A673 (cell line): ENCODE data around the gene MCAT.

ENCODE experiments used
- CTCF ChIP-seq: fragments of 300-800, 200-600 bp; sonication (generic); conservative IDR thresholded peaks from 2 replicates; pipeline ENCODE4 v1.5.1; 2017; ENCODE audit warnings: low read depth, mild to moderate bottlenecking, antibody characterized with exemption, low read length, moderate library complexity, mixed read lengths
- EZH2 ChIP-seq: fragments of 200-600 bp; sonication (generic); IDR thresholded peaks from 2 replicates; pipeline ENCODE4 v1.6.1; 2017; ENCODE audit warnings: borderline replicate concordance, low read depth, mild to moderate bottlenecking, mixed read lengths, antibody characterized with exemption, low read length; ENCODE audit not compliant: poor library complexity, severe bottlenecking

DNA sequence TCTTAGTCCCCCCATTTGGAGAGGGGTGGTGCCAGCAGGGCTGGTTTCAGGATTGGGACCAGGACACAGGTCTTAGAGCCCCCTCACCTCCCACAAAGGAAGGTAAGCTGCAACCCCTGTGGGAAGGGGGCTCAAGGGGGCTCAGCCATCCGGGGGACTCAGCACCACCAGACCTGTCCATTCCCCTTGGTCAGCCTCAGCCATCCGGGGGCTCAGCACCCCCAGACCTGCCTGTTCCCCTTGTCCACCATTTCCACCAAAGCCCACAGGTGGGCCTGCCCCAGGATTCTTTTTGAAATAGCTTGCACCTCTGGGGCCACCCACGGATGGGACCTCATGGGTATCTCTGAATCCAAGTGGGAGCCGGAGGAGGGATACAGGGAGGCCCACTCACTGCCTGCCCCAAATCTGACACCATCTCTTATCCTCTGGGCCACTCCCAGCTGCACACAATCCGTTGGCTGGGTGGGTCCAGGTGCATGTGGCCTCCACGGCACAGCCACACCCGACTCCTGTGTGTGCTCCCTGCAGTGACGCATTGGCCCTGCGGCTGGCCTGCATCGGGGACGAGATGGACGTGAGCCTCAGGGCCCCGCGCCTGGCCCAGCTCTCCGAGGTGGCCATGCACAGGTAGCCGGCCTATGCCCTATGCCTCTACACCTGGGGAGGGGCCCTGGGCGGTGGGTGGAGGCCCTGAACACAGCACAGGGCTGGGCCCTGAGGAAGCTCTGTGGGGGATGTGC lies 15.9 kb downstream of the MCAT start:
- TF ChIP-seq CTCF (no peak), EZH2 (no peak)
